B cell (primary cell): Measurements from ENCODE around the gene FANCM. TPM values are rescaled to one million over a fixed set of nuclear protein-coding genes. Genes with fewer than 3 reads are reported as not detected.

Experiments
- ATAC-seq: fragments of 200-7000 bp; cut with Tn5 transposase; one replicate; pipeline ENCODE4 v1.10.0; 2021; ENCODE audit warnings: low read depth, mild to moderate bottlenecking, moderate number of reproducible peaks, moderate library complexity
- CTCF ChIA-PET: fragments of 350-600 bp; sonication (Branson Sonifier 250); formaldehyde crosslinking; loops from one replicate; lab custom pipeline; 2021; ENCODE audit warnings: antibody characterized with exemption, inconsistent platforms; lab: Charles Lee
- POLR2A ChIA-PET: fragments of 350-600 bp; sonication (Branson Sonifier 250); formaldehyde crosslinking; loops from one replicate; lab custom pipeline; 2021; ENCODE audit warnings: antibody characterized with exemption; lab: Charles Lee
- DNase-seq: peaks from one replicate; pipeline ENCODE4 v3.0.0; 2013
- H2AFZ ChIP-seq: 2 replicates; pipeline ENCODE4 v1.6.1; 2012; ENCODE audit warnings: mild to moderate bottlenecking, low read depth, low read length; ENCODE audit not compliant: insufficient read depth, poor library complexity, severe bottlenecking
- H3K27ac ChIP-seq, 2 donors: 1 replicate in 1 of 2; 2 replicates in 1 of 2; pipeline ENCODE4 v1.5.1; 2012 to 2013; ENCODE audit warnings: low read length in 2 of 2, mild to moderate bottlenecking in 2 of 2, moderate library complexity in 1 of 2
- H3K27me3 ChIP-seq, 4 experiments: fragments of 200-600 bp in 1 of 4; sonication (generic) in 1 of 4; replicated peaks in 1 of 4; 1 replicate in 2 of 4; 2 replicates in 2 of 4; pipeline versions ENCODE4 v1.6.1 to v1.7.0; 2013 to 2016; ENCODE audit warnings: low read length in 3 of 4, mild to moderate bottlenecking in 2 of 4, mixed read lengths in 1 of 4, moderate library complexity in 1 of 4; ENCODE audit not compliant: insufficient read depth in 4 of 4, control insufficient read depth in 3 of 4; ENCODE audit errors: control extremely low read depth in 1 of 4
- H3K36me3 ChIP-seq, 2 experiments: replicated peaks in 1 of 2; 1 replicate in 1 of 2; 2 replicates in 1 of 2; pipeline versions ENCODE4 v1.6.1 to v1.7.1; 2013; ENCODE audit warnings: low read length in 1 of 2; ENCODE audit not compliant: insufficient read depth in 2 of 2, control insufficient read depth in 1 of 2; ENCODE audit errors: control extremely low read depth in 1 of 2, extremely low read depth in 1 of 2
- H3K4me1 ChIP-seq, 2 donors: fragments of 200-600 bp in 1 of 2; sonication (generic) in 1 of 2; 1 replicate in 1 of 2; 2 replicates in 1 of 2; pipeline versions ENCODE4 v1.5.1 to v1.6.1; 2013 to 2017; ENCODE audit warnings: low read length in 2 of 2; ENCODE audit not compliant: control insufficient read depth in 2 of 2, insufficient read depth in 2 of 2
- H3K4me2 ChIP-seq: replicated peaks from 2 replicates; pipeline ENCODE3; 2012; ENCODE audit warnings: mild to moderate bottlenecking, low read depth, low read length; ENCODE audit not compliant: poor library complexity, severe bottlenecking
- H3K4me3 ChIP-seq, 5 experiments: fragments of 200-600 bp in 1 of 5; sonication (generic) in 1 of 5; 1 replicate in 3 of 5; 2 replicates in 2 of 5; pipeline versions ENCODE4 v1.5.1 to v1.7.0; 2011 to 2016; ENCODE audit warnings: low read length in 4 of 5, mild to moderate bottlenecking in 4 of 5, low read depth in 2 of 5, control low read depth in 1 of 5, moderate library complexity in 1 of 5; ENCODE audit not compliant: insufficient read depth in 1 of 5; ENCODE audit errors: control extremely low read depth in 1 of 5, extremely low read depth in 1 of 5
- H3K79me2 ChIP-seq: fragments of 200-600 bp; sonication (generic); one replicate; pipeline ENCODE4 v1.6.0; 2016; ENCODE audit warnings: low read length; ENCODE audit not compliant: control insufficient read depth, insufficient read depth
- H3K9ac ChIP-seq: fragments of 200-600 bp; sonication (generic); 2 replicates; pipeline ENCODE4 v1.6.1; 2017; ENCODE audit warnings: mild to moderate bottlenecking, low read length, moderate library complexity
- H3K9me3 ChIP-seq, 3 donors: one replicate each; pipeline versions ENCODE4 v1.6.1 to v1.7.1; 2013; ENCODE audit warnings: low read length in 2 of 3; ENCODE audit not compliant: control insufficient read depth in 2 of 3, insufficient read depth in 1 of 3; ENCODE audit errors: control extremely low read depth in 1 of 3
- H4K20me1 ChIP-seq: 2 replicates; pipeline ENCODE4 v1.6.0; 2012; ENCODE audit warnings: mild to moderate bottlenecking, low read length; ENCODE audit not compliant: insufficient read depth, control insufficient read depth, poor library complexity, severe bottlenecking
- H3K27ac Mint-ChIP-seq: one replicate; pipeline ENCODE4 v1.8.0; 2021; ENCODE audit warnings: mixed read lengths
- H3K27me3 Mint-ChIP-seq: one replicate; pipeline ENCODE4 v1.8.0; 2021; ENCODE audit warnings: mixed read lengths
- H3K4me1 Mint-ChIP-seq: one replicate; pipeline ENCODE4 v1.8.0; 2021; ENCODE audit warnings: mixed read lengths
- H3K4me3 Mint-ChIP-seq: one replicate; pipeline ENCODE4 v1.8.0; 2021; ENCODE audit warnings: mixed read lengths
- H3K9me3 Mint-ChIP-seq: one replicate; pipeline ENCODE4 v1.8.0; 2022; ENCODE audit warnings: mixed read lengths; ENCODE audit not compliant: insufficient read depth
- CTCF ChIP-seq: fragments of 200-600 bp; IDR thresholded peaks from one replicate; pipeline ENCODE4 v1.8.0; 2022; ENCODE audit warnings: antibody characterized with exemption, mild to moderate bottlenecking
- EZH2 ChIP-seq: IDR thresholded peaks from 2 replicates; pipeline ENCODE4 v1.6.1; 2012; ENCODE audit warnings: borderline replicate concordance, low read depth, mild to moderate bottlenecking, moderate library complexity, low read length; ENCODE audit not compliant: insufficient read depth, poor library complexity, severe bottlenecking
- WGBS: methylation state at CpG from one replicate; pipeline ENCODE4 v1.1.5; 2013; ENCODE audit warnings: missing lambda C conversion rate; ENCODE audit not compliant: insufficient coverage; 5-methylcytosine and 5-hydroxymethylcytosine counted together
- intact Hi-C: fragments of 100-400 bp; cut with micrococcal nuclease; formaldehyde crosslinking; loops from one replicate; pipeline ENCODE4 v1.10.0; 2022
- polyA plus RNA-seq: library from polyadenylated mRNA; depleted of rRNA; stranded (reverse); fragments of >200 nt; gene quantifications from 2 replicates; pipeline ENCODE4 v1.2.3, GENCODE V29; 2012
- total RNA-seq, 2 donors: library from RNA; stranded (reverse); fragments of 120-200 nt in 1 of 2; gene quantifications; 1 replicate in 1 of 2; 2 replicates in 1 of 2; pipeline versions ENCODE4 v1.2.3 to v1.2.4, GENCODE V29; 2013 to 2022

The FANCM gene
- total and polyA plus RNA-seq, 2 donors (not counting 1 experiment from before 2014, with no cell fraction given) = 3.0 to 15.5 TPM

GRCh38 chr14:45149602-45150001, 13.9 kb downstream of the FANCM start:
- intact Hi-C loops = no loop called here
- no peaks in the 10 kb centered on the region for H3K27me3 Mint-ChIP-seq
- peaks cover 7% of the 10 kb centered on the region for H3K4me1 Mint-ChIP-seq
- no peaks in the 10 kb centered on the region for H3K9me3 ChIP-seq
- no peak overlapping the region for H3K4me3 ChIP-seq
- H3K9me3 Mint-ChIP-seq = no peaks in the 10 kb centered on the region
- no peak overlapping the region for H2AFZ ChIP-seq
- H3K27me3 ChIP-seq = no peaks in the 10 kb centered on the region
- no peaks in the 10 kb centered on the region for H4K20me1 ChIP-seq
- ChIA-PET CTCF (no interaction called here), POLR2A (no interaction called here)
- H3K4me3 Mint-ChIP-seq = no peak overlapping the region
- peaks cover 0 to 2% of the 10 kb centered on the region in 2 donors for H3K4me1 ChIP-seq
- no peak for ATAC-seq
- H3K79me2 ChIP-seq = peaks cover 17% of the 10 kb centered on the region
- no peak overlapping the region for H3K27ac Mint-ChIP-seq
- H3K36me3 ChIP-seq = peaks cover 1 to 8% of the 10 kb centered on the region in 2 experiments
- H3K4me2 ChIP-seq = no peak overlapping the region
- DNase-seq = no peak
- TF ChIP-seq CTCF (no peak), EZH2 (no peak)
- no peak overlapping the region for H3K9ac ChIP-seq
- 100% methylated on average over 1 of the region's 3 CpGs for WGBS
- no peak overlapping the region for H3K27ac ChIP-seq

GRCh38 chr14:45150386-45150890, 14.7 kb downstream of the FANCM start:
- WGBS = 94% methylated on average over 2 of the region's 4 CpGs
- Histone ChIP-seq H4K20me1 (no peaks in the 10 kb centered on the region), H3K9me3 (no peaks in the 10 kb centered on the region), H3K27me3 (no peaks in the 10 kb centered on the region), H3K4me3 (no peak overlapping the region), H3K4me1 (no peaks in the 10 kb centered on the region), H3K36me3 (peaks cover 1 to 8% of the 10 kb centered on the region in 2 experiments), H3K79me2 (peaks cover 8% of the 10 kb centered on the region), H3K4me2 (no peak overlapping the region), H3K27ac (no peak overlapping the region), H2AFZ (no peak overlapping the region), H3K9ac (no peak overlapping the region)
- TF ChIP-seq CTCF = no peak
- TF ChIP-seq EZH2 = no peak
- Mint-ChIP-seq H3K27ac (no peak overlapping the region), H3K9me3 (no peaks in the 10 kb centered on the region), H3K27me3 (no peaks in the 10 kb centered on the region), H3K4me1 (no peaks in the 10 kb centered on the region), H3K4me3 (no peak overlapping the region)
- DNase-seq (no peak), ATAC-seq (no peak)
- CTCF ChIA-PET = no interaction called here
- intact Hi-C loops = no loop called here
- POLR2A ChIA-PET = no interaction called here
